ENCODE results near the gene SPRED2.
A peak's percentile ranks its signal among the peaks of the same experiment; 100 is the strongest.

The SPRED2 gene

DNA sequence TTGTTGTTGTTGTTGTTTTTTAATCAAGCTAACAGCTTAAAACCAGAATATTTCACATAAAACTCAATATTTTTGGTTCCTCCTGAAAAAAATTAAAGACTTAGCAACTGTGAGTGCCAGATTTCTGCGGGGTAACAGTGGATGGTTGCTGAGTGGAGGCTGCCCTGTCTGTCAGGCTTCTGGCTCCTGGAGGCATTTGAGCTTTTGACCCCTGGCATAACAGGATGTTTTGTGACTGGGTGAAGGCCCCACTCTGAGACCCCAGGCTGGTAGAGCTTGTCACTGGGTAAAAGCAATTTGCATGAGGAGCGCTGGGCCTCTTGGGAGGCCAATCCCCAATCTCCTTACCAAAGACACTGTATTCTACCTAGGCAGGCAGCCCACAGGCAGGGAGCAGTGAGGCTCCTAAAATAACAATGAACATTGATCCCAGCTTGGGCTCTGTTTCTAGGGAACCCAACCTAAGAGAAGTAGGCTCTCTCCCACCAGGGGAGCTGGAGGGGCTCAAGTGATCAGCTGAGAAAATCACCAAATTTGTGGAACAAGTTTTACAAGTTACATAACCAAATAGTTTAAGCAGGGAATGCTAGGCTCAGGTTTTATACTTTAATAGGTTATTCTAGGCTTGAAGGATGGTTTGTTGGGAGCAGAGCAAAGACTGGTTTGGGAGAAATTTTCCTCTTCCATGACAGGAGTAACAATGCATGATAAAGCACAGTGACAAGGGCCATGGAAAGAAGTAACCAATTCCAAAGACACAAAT, 5.9 kb upstream of the SPRED2 start:
- no peak for DNase-seq

- no peak for DNase-seq
Measured at GRCh38 chr2:65437392-65438135, 5.2 kb upstream of the SPRED2 start.

DNA sequence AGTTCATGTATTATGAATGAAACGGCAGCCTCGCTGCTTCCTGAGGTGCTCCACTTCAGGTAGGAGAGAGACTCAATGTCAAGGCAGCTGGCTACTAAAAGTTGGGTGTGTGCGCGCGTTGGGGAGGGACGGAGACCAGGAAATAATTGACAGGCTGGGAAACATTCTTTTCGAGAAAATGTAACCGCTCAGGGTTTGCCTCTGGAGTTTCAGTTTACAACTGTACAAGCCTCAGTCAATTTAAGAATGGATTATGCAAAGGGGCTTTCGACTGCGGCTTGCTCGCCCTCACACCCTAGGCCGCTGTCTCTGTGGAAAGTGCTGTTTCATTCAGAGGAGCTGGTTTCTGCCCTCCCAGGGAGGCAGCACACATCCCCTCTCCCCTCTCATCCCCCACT, 4.4 kb upstream of the SPRED2 start:
- DNase-seq = peak; percentile 88

DNA sequence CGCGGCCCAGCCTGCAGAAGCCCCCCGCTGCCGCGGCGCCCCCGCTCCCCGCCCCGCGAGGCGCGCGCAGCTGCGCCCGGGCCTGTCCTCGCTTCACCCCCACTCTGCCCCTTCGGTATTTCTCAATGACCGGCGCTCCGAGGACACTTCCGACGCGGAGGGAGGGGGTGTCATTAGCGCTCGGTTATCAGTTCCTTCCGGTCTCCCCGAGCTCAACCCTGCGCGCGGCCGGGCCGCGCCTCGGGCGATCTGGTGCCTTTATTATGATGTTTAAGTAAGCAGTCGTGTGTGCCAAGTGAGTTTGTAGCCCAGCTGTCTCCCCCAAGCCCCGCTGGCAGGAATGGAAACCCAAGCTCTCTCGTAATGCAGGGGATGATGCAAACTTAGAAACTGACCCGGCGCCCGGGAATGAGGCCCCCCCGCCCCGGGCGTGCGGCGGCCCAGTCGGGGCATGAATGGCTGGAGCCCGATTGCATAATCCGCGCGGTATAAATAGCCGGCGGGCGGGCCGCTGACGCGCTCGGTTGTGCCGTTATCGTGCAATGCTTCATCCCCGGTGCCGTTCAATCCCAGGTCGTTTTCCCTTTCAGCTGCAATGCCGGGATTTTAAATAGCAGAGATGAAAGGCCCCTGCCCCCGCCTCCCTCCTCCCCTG, 3.9 kb upstream of the SPRED2 start:
- peak; percentile 46 for DNase-seq

DNA sequence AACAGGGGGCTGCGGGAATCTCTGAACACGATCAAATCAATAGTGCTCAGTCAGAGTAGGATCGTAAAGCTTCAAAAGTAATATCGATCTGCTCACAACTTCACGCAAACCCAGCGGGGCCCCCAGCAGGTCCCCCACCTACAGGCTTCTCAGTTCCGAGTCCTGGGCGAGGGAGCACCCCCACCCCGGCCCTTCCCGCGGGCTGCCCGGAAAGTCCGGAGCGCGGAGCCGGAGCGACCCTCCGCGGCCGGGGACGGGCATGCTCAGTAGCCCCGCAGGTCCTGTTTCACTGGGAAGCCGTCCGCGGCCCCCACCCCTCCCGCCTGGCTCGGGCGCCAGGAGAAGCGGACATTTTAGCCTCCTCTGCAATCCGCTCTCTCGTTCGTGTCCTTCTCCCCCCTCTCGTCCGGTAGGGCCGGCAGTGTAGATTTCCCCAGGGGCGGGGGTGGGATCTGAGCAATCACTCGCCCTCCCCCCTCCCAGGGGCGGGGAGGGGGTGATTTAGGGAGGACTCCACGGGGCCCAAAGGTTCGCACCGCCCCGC, 3.3 kb upstream of the SPRED2 start:
- DNase-seq = peak; percentile 39

- no peak for DNase-seq
Measured at GRCh38 chr2:65434592-65435241, 2.3 kb upstream of the SPRED2 start.

GRCh38 chr2:65431421-65432226, 775 bp downstream of the SPRED2 start:
- DNase-seq = peak; percentile 54

DNA sequence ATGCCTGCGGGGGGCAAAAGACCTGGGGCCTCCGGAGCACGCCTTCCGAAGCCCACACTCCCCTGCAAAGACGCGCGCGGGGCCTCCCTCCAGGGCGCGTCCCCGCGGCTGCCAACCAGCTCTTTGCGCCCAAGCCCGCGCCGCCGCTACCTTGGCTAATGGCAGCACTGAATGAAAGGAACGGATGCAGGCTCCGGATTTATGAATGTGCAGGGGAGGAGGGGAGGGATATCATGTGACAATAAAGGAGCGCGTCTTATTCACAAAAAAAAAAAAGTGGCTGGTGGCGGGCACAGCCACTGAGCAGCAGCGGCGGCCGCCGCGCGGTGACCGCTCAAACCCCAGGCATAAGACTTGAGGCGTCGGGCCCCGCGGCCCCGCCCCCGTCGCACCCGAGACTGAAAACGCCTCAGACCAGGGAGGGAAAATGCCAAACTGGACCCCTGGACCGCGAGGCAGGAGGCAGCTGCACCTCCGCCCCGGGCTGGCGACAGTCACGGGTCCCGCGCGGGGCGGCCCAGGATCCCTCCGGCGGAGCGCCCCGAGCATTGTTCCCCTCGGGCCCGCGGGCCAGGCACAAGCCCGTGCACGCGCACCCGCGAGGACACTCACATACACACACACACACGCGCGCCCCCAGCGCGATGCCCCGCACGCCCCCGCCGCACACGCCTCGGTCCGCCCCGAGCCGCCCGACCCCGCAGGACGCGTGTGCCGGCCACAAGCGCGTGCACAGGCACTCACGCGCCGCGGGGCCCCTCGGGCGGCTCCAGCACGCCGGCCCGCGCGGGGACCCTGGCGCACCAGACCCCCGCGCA, 1.6 kb downstream of the SPRED2 start:
- DNase-seq = peak; percentile 70

DNA sequence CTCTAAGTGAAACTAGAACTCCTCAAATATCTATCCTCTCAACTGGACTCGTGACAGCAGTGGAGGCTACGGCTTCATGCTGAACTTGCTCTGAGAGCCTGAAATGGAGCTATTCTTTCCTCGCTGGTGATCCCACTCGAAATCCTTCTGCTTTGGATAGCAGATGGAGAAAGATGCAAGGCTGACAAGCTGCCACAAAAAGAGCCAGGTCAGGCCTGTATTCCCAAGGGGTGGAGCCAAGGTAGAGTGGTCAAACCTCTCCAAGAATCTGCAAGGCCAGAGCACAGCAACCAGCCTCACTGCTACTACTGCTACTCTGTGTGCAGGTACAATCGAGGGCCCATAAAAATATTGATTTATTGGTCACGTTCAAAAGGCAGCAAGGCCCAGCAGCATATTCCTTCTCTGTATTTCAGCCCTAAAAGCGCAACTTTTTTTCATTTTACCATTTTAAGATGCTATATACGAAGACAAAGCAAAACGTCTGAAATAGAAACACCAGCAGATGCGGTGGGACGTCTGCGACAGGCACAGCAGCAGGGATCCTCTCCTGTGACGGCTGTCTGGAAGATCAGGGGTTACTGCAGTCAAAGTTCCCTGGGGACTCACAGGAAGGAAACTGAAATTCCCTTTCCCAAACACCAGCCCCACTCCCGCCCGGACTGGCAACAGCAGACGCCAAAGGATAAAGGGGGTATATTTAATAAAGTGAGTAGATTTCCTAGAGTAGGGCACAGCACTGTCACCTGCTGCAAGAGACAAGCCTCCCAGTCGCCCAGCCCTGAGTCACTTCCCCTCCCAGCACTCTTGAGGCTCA, 2.4 kb downstream of the SPRED2 start:
- DNase-seq = no peak

DNA sequence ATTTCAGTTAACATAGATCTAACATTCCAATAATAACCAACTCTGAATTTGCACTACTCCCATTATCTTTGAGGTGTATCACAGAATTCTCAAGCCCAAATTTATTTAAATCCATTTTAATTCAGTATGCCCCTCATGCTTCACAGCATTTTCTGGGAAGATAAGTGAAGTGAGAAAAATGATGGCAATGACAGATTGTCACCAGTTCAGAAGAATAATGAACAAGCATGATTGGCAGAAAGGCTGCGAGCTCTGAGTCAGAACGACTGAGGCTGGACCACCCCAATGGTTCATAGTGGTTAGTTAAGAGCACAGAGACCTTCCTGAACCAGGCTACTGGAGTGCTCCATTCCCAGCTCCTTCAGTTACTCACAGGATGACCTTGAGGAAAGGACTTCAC, 4.9 kb downstream of the SPRED2 start:
- no peak for DNase-seq

GRCh38 chr2:65425276-65425675, 7.1 kb downstream of the SPRED2 start:
- DNase-seq = no peak

- DNase-seq = no peak
Measured at GRCh38 chr2:65424391-65424790, 8.0 kb downstream of the SPRED2 start.

- DNase-seq = no peak
Measured at GRCh38 chr2:65421432-65421748, 11.0 kb downstream of the SPRED2 start.

DNA sequence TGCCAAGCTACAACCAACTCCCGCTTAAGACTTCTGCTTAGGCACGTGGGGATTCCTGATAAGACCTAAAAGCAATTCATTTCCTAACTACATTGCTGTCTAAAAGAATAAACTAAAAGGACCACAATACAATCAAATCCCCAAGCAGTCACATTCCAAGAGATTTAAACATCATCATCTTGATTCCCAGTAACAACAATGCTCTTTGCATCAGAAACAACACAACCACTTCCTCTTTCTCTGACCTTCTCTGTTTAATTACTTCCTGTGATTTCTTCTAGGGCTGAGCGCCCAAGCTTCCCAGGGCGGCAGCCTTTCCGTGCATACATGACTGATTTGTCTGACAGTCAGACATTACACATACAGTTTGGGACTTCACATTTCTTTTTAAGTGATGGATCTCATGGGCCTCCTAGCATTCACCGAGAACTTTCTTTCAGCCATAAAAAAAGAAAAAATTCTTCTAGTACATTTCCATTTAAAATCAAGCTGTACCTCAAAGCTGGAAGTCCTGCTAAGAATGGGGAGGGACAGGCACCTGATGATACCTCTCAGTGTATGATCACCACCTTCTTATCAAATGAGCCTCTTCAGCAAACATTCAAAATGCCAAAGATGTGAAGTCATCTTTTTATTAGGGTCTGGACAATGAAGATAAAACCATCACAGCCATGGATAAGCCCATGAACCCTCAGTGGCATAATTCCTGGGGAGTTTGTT, 11.5 kb downstream of the SPRED2 start:
- DNase-seq = peak; percentile 33

GRCh38 chr2:65417509-65418085, 14.8 kb downstream of the SPRED2 start:
- DNase-seq = peak; percentile 29

DNA sequence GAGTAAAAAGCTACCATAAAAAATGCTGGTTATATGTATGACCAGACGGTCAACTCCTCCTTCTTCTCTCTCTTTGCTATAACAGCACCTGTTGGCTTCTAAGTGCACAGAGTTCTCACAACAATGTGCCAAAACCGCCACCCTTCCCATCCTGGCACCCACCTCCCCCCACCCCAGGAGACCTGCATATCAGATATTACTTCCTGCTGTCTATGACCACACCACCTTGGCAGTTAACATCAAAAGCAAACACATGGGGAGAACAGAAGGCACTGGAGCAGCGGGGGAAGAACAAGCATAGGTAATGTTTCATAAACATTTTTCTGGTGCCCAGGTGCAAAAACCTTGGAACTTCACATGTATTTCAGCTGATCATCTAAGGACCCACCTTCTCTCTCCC, 15.5 kb downstream of the SPRED2 start:
- no peak for DNase-seq

DNA sequence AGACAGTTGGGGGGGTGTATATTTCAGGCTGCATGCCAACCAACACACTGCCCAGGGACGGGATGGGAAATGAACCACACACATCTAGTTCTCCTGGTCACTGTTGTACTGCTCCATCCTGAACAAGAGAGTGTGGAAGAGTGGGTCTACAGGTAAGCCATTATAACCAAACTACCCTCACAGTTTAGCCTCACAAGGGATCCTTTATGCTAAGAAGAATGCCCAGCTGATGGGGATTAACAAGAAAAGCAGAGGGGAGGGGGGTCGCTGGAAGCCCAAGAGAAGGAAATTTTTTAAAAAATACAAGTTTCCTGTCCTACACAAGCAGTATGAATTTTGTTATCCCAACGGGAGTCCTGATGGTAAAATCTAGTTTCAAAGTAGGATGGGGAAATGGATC, 16.1 kb downstream of the SPRED2 start:
- DNase-seq = no peak

GRCh38 chr2:65415091-65415490, 17.3 kb downstream of the SPRED2 start:
- no peak for DNase-seq

- DNase-seq = no peak
Measured at GRCh38 chr2:65413610-65414009, 18.8 kb downstream of the SPRED2 start.

- DNase-seq = no peak
Measured at GRCh38 chr2:65413106-65413505, 19.3 kb downstream of the SPRED2 start.

All from activated CD4-positive, alpha-beta T cell treated with anti-CD3 and anti-CD28 coated beads, Interleukin-10, Interleukin-2, amounts not matched to agents 100 ng/mL and 50 ng/mL, durations not matched to agents 16 hours and 8 hours (primary cell).